Parathyroid adenoma (tissue), 2 donors: ENCODE results near the gene BRPF3.

Experiments
- H2AFZ ChIP-seq: fragments of 300-600 bp; sonication (generic); one replicate; pipeline ENCODE4 v1.7.0; 2017; ENCODE audit warnings: antibody characterized with exemption, mild to moderate bottlenecking
- H3K27ac ChIP-seq: fragments of 300-600 bp; sonication (generic); one replicate; pipeline ENCODE4 v1.7.0; 2017
- H3K27me3 ChIP-seq: fragments of 300-600 bp; sonication (generic); one replicate; pipeline ENCODE4 v1.7.0; 2017; ENCODE audit warnings: low read length; ENCODE audit not compliant: control insufficient read depth, insufficient read depth
- H3K36me3 ChIP-seq: fragments of 300-600 bp; sonication (generic); one replicate; pipeline ENCODE4 v1.7.0; 2017; ENCODE audit warnings: low read length; ENCODE audit not compliant: control insufficient read depth, insufficient read depth
- H3K4me1 ChIP-seq: fragments of 300-600 bp; sonication (generic); one replicate; pipeline ENCODE4 v1.7.0; 2017; ENCODE audit warnings: control low read depth
- H3K4me2 ChIP-seq: fragments of 300-600 bp; sonication (generic); one replicate; pipeline ENCODE4 v1.7.0; 2017; ENCODE audit warnings: low read length
- H3K4me3 ChIP-seq: fragments of 300-600 bp; sonication (generic); one replicate; pipeline ENCODE4 v1.7.0; 2017; ENCODE audit warnings: low read depth, low read length
- H3K79me2 ChIP-seq: fragments of 300-600 bp; sonication (generic); one replicate; pipeline ENCODE4 v1.7.0; 2017; ENCODE audit warnings: control low read depth
- H3K9ac ChIP-seq: fragments of 300-600 bp; sonication (generic); one replicate; pipeline ENCODE4 v1.7.0; 2017; ENCODE audit warnings: mild to moderate bottlenecking
- H3K9me3 ChIP-seq: fragments of 300-600 bp; sonication (generic); one replicate; pipeline ENCODE4 v1.7.0; 2017; ENCODE audit warnings: low read length; ENCODE audit not compliant: control insufficient read depth
- CTCF ChIP-seq: fragments of 300-600 bp; sonication (generic); IDR thresholded peaks from one replicate; pipeline ENCODE4 v1.7.0; 2017; ENCODE audit warnings: antibody characterized with exemption, mild to moderate bottlenecking
- donor health status: primary hyperparathyroidism.

Gene BRPF3

DNA sequence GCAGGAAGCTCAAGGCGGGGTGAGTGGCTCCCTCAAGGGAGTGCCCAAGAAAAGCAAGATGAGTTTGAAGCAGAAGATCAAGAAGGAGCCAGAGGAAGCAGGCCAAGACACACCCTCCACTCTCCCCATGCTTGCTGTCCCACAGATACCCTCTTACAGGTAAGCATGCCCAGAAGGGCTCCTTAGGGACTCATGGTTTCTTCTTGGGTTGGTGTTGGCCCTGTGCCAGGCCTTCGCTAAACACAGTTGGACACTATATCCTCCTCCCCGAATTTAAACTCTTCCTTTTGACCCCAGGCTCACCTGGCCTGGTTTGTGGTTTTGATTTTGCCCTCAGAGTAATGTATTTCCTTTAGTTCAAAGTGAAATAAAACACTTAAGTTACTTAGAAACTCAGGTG lies 5.1 kb downstream of the BRPF3 start:
- no peak overlapping the region for H3K4me2 ChIP-seq
- no peak overlapping the region for H3K27ac ChIP-seq
- peaks cover 32% of the 10 kb centered on the region for H3K79me2 ChIP-seq
- H3K4me3 ChIP-seq, result no peak overlapping the region
- no peak overlapping the region for H2AFZ ChIP-seq
- H3K27me3 ChIP-seq, result no peaks in the 10 kb centered on the region
- peaks cover 5% of the 10 kb centered on the region for H3K4me1 ChIP-seq
- H3K9me3 ChIP-seq, result no peaks in the 10 kb centered on the region
- TF ChIP-seq CTCF, result no peak
- H3K9ac ChIP-seq, result no peak overlapping the region
- no peaks in the 10 kb centered on the region for H3K36me3 ChIP-seq

DNA sequence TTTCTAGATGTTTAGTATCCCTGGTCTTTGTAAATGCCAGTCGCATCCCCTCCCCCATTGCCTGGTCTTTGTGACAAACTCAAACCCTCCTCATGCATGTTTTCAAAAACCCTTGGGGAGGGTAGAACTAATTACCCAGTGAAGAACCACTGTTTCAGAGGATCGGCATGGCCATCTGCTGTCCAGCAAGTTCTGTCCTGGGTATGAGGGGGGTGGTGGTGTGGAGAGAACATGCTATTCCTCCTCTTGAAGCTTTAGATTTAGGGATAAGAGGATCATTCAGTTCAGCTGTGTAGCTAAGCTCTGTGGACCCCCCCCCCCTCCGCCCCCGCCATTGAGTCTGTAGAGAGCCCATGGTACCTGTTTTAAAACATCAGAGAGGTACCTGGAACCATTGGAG lies 5.6 kb downstream of the BRPF3 start:
- no peak overlapping the region for H3K4me2 ChIP-seq
- no peak overlapping the region for H3K4me3 ChIP-seq
- no peak for TF ChIP-seq CTCF
- H3K79me2 ChIP-seq, result peaks cover 32% of the 10 kb centered on the region
- H3K36me3 ChIP-seq, result no peaks in the 10 kb centered on the region
- H3K4me1 ChIP-seq, result peaks cover 5% of the 10 kb centered on the region
- H3K9ac ChIP-seq, result no peak overlapping the region
- H3K27me3 ChIP-seq, result no peaks in the 10 kb centered on the region
- H2AFZ ChIP-seq, result no peak overlapping the region
- no peaks in the 10 kb centered on the region for H3K9me3 ChIP-seq
- no peak overlapping the region for H3K27ac ChIP-seq

DNA sequence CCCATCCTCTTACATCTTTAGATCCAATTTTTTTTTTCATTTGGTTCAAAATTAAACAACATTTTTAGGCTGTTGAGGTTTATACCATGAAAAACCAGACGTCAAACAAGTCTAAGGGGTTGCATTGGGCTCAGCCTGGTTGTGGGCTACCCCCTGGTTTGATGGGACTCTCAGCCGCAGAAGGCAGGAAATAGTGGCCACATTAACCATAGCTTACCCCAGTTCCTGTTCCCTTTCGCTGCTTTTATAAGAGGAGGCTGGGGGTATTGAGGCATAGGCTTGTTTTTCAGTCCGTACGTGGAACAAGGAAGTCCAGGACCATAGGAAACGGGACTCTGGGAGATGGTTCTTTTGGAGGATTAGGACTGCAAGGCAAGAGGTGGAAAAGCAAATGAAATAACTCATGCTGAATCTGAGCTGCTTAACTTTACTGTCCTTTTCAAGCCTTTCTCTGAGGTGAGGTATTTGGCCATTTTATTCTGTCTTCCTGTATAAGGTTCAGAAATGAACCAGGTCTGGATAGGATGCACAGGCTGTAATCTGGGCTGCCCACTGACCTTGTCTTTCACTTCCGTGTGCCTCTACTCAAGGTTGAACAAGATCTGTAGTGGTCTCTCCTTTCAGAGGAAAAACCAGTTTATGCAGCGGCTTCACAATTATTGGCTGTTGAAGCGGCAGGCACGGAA lies 7.7 kb downstream of the BRPF3 start:
- Histone ChIP-seq H3K27ac (no peak overlapping the region), H2AFZ (no peak overlapping the region), H3K4me1 (no peaks in the 10 kb centered on the region), H3K9me3 (no peaks in the 10 kb centered on the region), H3K36me3 (no peaks in the 10 kb centered on the region), H3K4me3 (no peak overlapping the region), H3K27me3 (no peaks in the 10 kb centered on the region), H3K79me2 (peaks cover 14% of the 10 kb centered on the region), H3K9ac (no peak overlapping the region), H3K4me2 (no peak overlapping the region)
- TF ChIP-seq CTCF, result no peak

DNA sequence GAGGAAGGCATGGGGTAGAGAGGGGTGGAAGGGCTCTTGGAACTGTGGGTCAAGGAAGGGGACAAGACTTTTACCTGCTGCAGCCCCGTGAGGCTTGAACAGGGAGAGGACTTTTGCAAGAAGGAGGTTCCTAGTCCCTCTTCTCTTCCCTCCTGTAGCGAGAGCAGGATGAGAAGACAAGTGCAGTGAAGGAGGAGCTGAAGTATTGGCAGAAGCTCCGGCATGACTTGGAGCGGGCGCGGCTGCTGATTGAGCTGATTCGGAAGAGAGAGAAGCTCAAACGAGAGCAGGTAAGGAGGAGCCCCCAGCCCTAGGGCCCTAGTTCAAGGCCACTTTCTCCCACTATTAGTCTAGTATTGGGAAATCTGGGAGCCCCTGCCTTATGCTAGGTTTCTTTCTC lies 10.6 kb downstream of the BRPF3 start:
- Histone ChIP-seq H3K27me3 (no peaks in the 10 kb centered on the region), H3K4me1 (no peaks in the 10 kb centered on the region), H3K4me2 (no peak overlapping the region), H2AFZ (no peak overlapping the region), H3K36me3 (no peaks in the 10 kb centered on the region), H3K27ac (no peak overlapping the region), H3K9ac (no peak overlapping the region), H3K9me3 (no peaks in the 10 kb centered on the region), H3K4me3 (no peak overlapping the region), H3K79me2 (peaks cover 2% of the 10 kb centered on the region)
- TF ChIP-seq CTCF, result no peak

DNA sequence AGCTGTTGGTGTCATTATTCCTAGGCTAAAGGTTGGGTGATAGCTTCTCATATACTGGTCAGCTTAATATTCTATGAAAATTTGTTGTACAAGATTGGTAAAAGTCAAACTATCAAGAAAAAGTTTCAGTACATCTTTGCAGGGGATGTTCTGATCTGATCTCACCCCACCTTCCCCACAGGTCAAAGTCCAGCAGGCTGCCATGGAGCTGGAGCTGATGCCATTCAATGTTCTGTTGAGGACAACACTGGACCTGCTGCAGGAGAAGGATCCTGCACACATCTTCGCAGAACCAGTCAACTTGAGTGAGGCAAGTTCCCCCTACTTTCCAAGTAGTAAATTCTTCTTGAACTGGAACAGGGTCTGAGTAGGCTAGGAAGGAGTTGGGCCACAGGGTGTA lies 13.1 kb downstream of the BRPF3 start:
- Histone ChIP-seq H3K9me3 (no peaks in the 10 kb centered on the region), H3K79me2 (no peaks in the 10 kb centered on the region), H3K9ac (no peak overlapping the region), H3K4me1 (no peaks in the 10 kb centered on the region), H3K27ac (no peak overlapping the region), H3K27me3 (no peaks in the 10 kb centered on the region), H2AFZ (no peak overlapping the region), H3K4me2 (no peak overlapping the region), H3K4me3 (no peak overlapping the region), H3K36me3 (no peaks in the 10 kb centered on the region)
- no peak for TF ChIP-seq CTCF
